Right cardiac atrium (tissue), 5 donors: ENCODE results near the gene KCNAB1. TPM values are rescaled to one million over a fixed set of nuclear protein-coding genes. Genes with fewer than 3 reads are reported as not detected.

Experiments
- ATAC-seq, 2 donors: fragments of 200-7000 bp; cut with Tn5 transposase; one replicate each; pipeline versions ENCODE4 v1.8.0 to v1.9.1; 2020; ENCODE audit warnings: moderate library complexity in 2 of 2, mild to moderate bottlenecking in 1 of 2
- DNase-seq, 3 donors: peaks; one replicate each; pipeline ENCODE4 v3.0.0-alpha.2; 2020
- H3K27ac ChIP-seq: one replicate; pipeline ENCODE4 v1.5.1; 2013; ENCODE audit warnings: mild to moderate bottlenecking, low read length, control low read depth, moderate library complexity
- H3K27me3 ChIP-seq: one replicate; pipeline ENCODE4 v1.6.1; 2013; ENCODE audit not compliant: control insufficient read depth, insufficient read depth
- H3K4me1 ChIP-seq: one replicate; pipeline ENCODE4 v1.6.1; 2013; ENCODE audit warnings: low read length; ENCODE audit not compliant: control insufficient read depth, insufficient read depth
- H3K4me3 ChIP-seq: one replicate; pipeline ENCODE4 v1.5.1; 2013; ENCODE audit warnings: low read length, control low read depth
- H3K9me3 ChIP-seq: one replicate; pipeline ENCODE4 v1.6.1; 2013; ENCODE audit warnings: low read length; ENCODE audit not compliant: control insufficient read depth
- whole genome bisulfite sequencing: extraction: QIAGEN DNeasy Blood & Tissue Kit; methylation state at CpG from one replicate; pipeline ENCODE4 v1.1.7; 2013; 5-methylcytosine and 5-hydroxymethylcytosine counted together
- intact Hi-C, 4 donors: fragments of 100-400 bp; cut with DNase I; formaldehyde crosslinking; loops; one replicate each; pipeline versions ENCODE4 v1.11.0 to v1.14.0; 2022 to 2023
- polyA plus RNA-seq: library from polyadenylated mRNA; stranded (reverse); fragments of 200-250 nt; gene quantifications from one replicate; pipeline ENCODE4 v1.2.3, GENCODE V29; 2013
- total RNA-seq, 4 donors: library from RNA; stranded (reverse); fragmentation: NEBNext Ultra II Directional; extraction: Animal tissue kit (Norgen Biotek cat#: 25700); gene quantifications; one replicate each; pipeline ENCODE4 v1.2.1, GENCODE V29; 2021
- donor health status: healthy with polysubstance abuse.
- donor health status: DM: no; HTN: yes; CAD: no.
- donor health status: DM: no; HTN: no; CAD: no.
- donor health status: DM: no; HTN: yes; CAD: no; lungs with severe emphysema.
- donor health status: DM: yes; HTN: yes; CAD: no.

The KCNAB1 gene
- total and polyA plus RNA-seq, 5 donors = 1.1 to 3.7 (median 2.0) TPM

DNA sequence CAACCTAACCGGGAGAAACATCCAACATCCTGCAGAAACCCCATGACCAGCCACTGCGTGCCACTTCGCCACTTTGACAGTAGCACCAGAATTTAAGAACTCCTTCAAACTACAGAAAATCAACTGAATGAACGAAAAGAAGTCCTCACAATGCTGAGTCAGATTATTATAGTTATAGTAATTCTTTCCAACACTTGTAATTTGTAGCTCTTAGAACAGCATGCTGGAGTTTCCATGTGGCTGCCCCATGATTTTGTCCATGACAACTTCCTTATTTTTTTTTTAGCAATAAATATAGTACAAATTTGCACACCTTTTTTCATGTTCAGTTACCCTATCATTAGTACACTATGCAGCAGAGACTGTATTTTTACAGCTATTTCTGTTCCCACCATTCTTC is 460.7 kb downstream of the KCNAB1 start:
- intact Hi-C loops = no loop called here
- H3K27ac ChIP-seq = no peak overlapping the region
- no peak overlapping the region for H3K4me3 ChIP-seq
- DNase-seq = no peak
- H3K4me1 ChIP-seq = no peaks in the 10 kb centered on the region
- WGBS = 95% methylated on average over 4 of the region's 4 CpGs
- ATAC-seq = no peak
- H3K9me3 ChIP-seq = no peaks in the 10 kb centered on the region
- H3K27me3 ChIP-seq = no peaks in the 10 kb centered on the region

DNA sequence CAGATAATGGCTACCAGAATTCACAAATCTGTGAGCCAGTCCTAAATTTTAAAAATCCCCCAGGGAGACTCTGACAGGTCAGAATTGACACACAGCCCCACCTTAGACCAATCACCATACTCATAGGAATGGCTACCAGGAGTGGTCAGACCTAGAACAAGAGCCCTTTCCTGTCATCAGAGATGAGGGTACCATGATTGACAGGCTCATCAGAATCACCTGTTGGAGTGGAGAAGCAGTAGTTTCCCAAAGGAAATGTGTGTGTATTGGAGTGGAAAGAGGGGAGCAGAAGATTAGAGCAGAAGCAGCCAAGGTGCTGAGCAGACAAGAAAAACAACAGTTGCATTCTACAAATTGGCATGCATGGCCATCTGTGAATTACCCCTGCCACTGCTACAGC is 461.6 kb downstream of the KCNAB1 start:
- Histone ChIP-seq H3K4me3 (no peak overlapping the region), H3K4me1 (no peaks in the 10 kb centered on the region), H3K27me3 (no peaks in the 10 kb centered on the region), H3K27ac (no peak overlapping the region), H3K9me3 (no peaks in the 10 kb centered on the region)
- no peak for DNase-seq
- no peak for ATAC-seq
- intact Hi-C loops = no loop called here

DNA sequence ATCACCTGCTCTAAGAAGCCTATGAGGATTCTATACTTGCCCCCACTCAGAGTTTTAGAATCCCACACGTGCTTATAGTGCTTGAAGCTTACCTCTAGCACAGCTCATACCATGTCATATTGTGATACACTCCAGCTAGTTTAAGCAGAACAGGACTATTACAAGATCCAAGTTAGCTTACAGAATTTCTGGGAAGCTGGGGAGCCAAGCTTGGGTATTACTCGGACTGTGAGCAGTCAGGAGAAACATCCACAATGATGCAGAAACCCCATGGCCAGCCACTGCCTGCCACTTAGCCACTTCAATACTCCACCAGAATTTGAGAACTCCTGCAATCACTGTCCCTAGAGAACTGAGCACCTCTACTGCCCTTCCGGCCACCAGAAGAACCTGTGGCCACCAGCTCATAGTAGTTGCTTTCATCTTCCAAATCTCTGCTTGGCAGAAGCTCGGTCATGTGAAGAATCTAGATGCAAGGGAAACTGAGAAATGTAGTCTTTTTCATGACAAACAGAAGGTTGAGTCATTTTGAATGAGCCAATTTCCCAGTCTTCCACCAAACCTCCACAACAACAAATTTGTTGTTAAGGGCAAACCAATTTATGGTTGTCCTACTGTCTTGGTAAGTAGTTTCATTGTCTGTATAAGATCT is 462.3 kb downstream of the KCNAB1 start:
- no peaks in the 10 kb centered on the region for H3K27me3 ChIP-seq
- no peaks in the 10 kb centered on the region for H3K4me1 ChIP-seq
- intact Hi-C loops = no loop called here
- no peaks in the 10 kb centered on the region for H3K9me3 ChIP-seq
- no peak overlapping the region for H3K4me3 ChIP-seq
- DNase-seq (no peak), ATAC-seq (no peak)
- 89% methylated on average over 4 of the region's 4 CpGs for WGBS
- no peak overlapping the region for H3K27ac ChIP-seq

DNA sequence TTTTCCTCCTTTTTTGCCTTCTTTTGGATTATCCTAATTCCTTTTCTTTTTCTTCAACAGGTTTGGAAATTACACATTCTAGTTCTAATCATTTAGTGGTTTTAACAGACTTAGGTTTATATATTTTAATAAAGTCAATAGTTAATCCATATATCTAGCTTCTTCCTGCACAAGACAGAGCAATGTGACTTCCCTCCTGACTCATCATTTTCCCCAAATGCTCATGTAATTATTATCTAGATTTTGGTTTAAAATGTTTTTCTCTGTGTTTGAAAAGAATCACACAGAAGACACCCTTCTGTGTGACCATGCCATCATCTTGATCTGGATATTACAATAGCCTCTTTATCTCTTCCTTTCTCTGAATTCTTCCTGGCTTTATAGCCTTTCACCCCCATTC is 463.1 kb downstream of the KCNAB1 start:
- Histone ChIP-seq H3K27ac (no peak overlapping the region), H3K4me1 (no peaks in the 10 kb centered on the region), H3K27me3 (no peaks in the 10 kb centered on the region), H3K9me3 (no peaks in the 10 kb centered on the region), H3K4me3 (no peak overlapping the region)
- intact Hi-C loops = no loop called here
- ATAC-seq = no peak
- DNase-seq = no peak

DNA sequence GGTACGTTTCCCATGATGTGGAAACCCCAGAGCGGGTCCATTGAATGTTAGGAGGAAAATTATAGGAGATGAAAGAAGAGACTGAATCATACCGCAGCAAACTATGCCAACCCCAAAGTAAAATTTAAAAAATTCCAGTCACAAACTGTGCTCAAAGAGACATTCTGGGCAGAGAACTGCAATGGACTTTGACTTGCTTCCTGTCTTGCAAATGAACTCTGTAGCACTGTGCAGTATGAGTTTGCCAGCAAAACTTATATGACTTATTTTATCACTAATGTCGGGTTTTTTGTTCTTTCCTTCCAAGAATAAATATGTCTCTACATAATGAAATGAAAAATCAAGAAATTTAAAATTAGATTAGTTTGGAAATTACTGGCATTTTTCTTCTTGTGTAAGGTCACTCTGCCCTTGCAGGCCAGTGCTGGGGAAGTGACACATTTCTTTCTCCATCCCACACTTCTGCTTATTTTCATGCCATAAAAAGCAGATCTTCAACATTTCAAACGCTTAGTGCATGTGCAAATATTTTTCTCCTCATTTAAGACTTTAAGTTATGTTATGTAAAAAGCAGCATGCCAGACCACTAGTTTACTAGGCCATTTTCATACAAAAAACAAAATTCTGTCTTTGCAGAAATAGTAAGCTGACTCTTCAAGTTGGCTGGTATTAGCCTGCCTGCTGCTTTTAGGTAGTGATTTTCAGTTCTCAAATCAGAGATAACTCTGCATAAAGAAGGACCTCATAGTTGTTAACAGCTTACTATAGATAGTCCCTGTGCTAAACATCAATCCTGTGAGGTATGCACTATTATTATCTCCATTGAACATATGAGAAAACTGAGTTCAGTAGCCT is 466.8 kb downstream of the KCNAB1 start:
- H3K4me3 ChIP-seq = no peak overlapping the region
- WGBS = 51% methylated on average over 5 of the region's 5 CpGs
- peak overlapping the region; percentile 45 for H3K27ac ChIP-seq
- no peaks in the 10 kb centered on the region for H3K4me1 ChIP-seq
- no peaks in the 10 kb centered on the region for H3K27me3 ChIP-seq
- intact Hi-C loops = no loop called here
- H3K9me3 ChIP-seq = no peaks in the 10 kb centered on the region
- peak; percentile 20 to 51 for ATAC-seq
- DNase-seq = no peak

DNA sequence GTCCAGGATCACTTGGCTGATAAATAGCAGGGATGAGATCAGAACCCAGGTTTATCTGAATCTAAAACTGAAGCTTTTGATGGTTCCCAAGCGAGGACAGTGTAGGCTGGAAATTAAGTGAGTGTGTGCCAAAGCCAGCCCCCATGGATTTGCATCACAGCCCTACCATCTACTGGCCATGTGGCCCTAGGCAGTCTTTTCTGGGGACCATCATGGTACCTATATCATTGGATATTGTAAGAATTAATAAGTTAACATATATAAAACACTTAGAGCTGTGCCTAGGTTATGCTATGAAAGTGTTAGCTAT is 467.3 kb downstream of the KCNAB1 start:
- Histone ChIP-seq H3K27ac (no peak overlapping the region), H3K4me3 (no peak overlapping the region), H3K9me3 (no peaks in the 10 kb centered on the region), H3K4me1 (no peaks in the 10 kb centered on the region), H3K27me3 (no peaks in the 10 kb centered on the region)
- DNase-seq = no peak
- intact Hi-C loops = no loop called here
- WGBS = 44% methylated on average over 1 of the region's 1 CpG
- peak in 1 of 2 donors; percentile 43 for ATAC-seq

Other genes starting within 250 kb of the KCNAB1 start
- gene GMPS, start 249.9 kb upstream of the KCNAB1 start, total RNA-seq = 10 to 100 TPM; 34.2 to 38.3 (median 36.3) TPM
- gene GMPS, start 249.9 kb upstream of the KCNAB1 start, polyA plus RNA-seq = 17.2 TPM